SK-N-SH treated with all-trans-retinoic acid at 6 μM for 48 hours (cell line): ENCODE data around the gene LIME1.
"Not testable (repeated sequence)": the region's sequence is repeated elsewhere in the genome, so short reads cannot be mapped to it uniquely, and the experiment has no call there.

Experiments used
- ATAC-seq: fragments of 200-7000 bp; cut with Tn5 transposase; 3 replicates; pipeline ENCODE4 v1.9.1; 2020; ENCODE audit warnings: mild to moderate bottlenecking, moderate library complexity
- ARNTL ChIP-seq: fragments of 450-650 bp; formaldehyde crosslinking; IDR thresholded peaks from 2 replicates; pipeline ENCODE4 v1.5.0; 2020; ENCODE audit warnings: low read depth, mild to moderate bottlenecking, moderate library complexity, borderline replicate concordance
- BACH2 ChIP-seq: fragments of 250-450 bp; sonication (Bioruptor Pico); IDR thresholded peaks from 2 replicates; pipeline ENCODE4 v1.9.0; 2021; ENCODE audit warnings: mild to moderate bottlenecking, borderline replicate concordance
- CREB5 ChIP-seq: fragments of 250-450 bp; sonication (Bioruptor Pico); IDR thresholded peaks from 2 replicates; pipeline ENCODE4 v1.5.1; 2020; ENCODE audit warnings: low read depth, mild to moderate bottlenecking, moderate library complexity
- CSRNP3 ChIP-seq: fragments of 250-450 bp; sonication (Bioruptor Pico); IDR thresholded peaks from 2 replicates; pipeline ENCODE4 v1.5.1; 2021; ENCODE audit warnings: mild to moderate bottlenecking, moderate library complexity
- ESRRG ChIP-seq: fragments of 250-450 bp; sonication (Bioruptor Pico); IDR thresholded peaks from 2 replicates; pipeline ENCODE4 v1.6.1; 2021; ENCODE audit warnings: mild to moderate bottlenecking
- ISL1 ChIP-seq: fragments of 250-450 bp; sonication (Bioruptor Pico); IDR thresholded peaks from 2 replicates; pipeline ENCODE4 v2.1.2; 2022; ENCODE audit warnings: mild to moderate bottlenecking, moderate library complexity
- POU6F1 ChIP-seq: fragments of 250-450 bp; sonication (Bioruptor Pico); IDR thresholded peaks from 2 replicates; pipeline ENCODE4 v1.8.0; 2021; ENCODE audit warnings: low read depth, mild to moderate bottlenecking, moderate library complexity, borderline replicate concordance
- PPARA ChIP-seq: fragments of 250-450 bp; sonication (Bioruptor Pico); IDR thresholded peaks from 2 replicates; pipeline ENCODE4 v1.5.0; 2020; ENCODE audit warnings: mild to moderate bottlenecking, borderline replicate concordance
- RARB ChIP-seq: fragments of 250-450 bp; sonication (Bioruptor Pico); IDR thresholded peaks from 2 replicates; pipeline ENCODE4 v1.8.0; 2021; ENCODE audit warnings: mild to moderate bottlenecking, moderate library complexity
- SNAI2 ChIP-seq: fragments of 250-450 bp; sonication (Bioruptor Pico); IDR thresholded peaks from 2 replicates; pipeline ENCODE4 v1.5.0; 2020; ENCODE audit warnings: mild to moderate bottlenecking, moderate library complexity
- TCF4 ChIP-seq: fragments of 250-450 bp; sonication (Bioruptor Pico); IDR thresholded peaks from 2 replicates; pipeline ENCODE4 v1.8.0; 2021; ENCODE audit warnings: mild to moderate bottlenecking, moderate library complexity, borderline replicate concordance
- TOX ChIP-seq: fragments of 250-450 bp; sonication (Bioruptor Pico); IDR thresholded peaks from 2 replicates; pipeline ENCODE4 v1.8.0; 2021; ENCODE audit warnings: mild to moderate bottlenecking, moderate library complexity, borderline replicate concordance
- TSHZ2 ChIP-seq: fragments of 250-450 bp; sonication (Bioruptor Pico); IDR thresholded peaks from 2 replicates; pipeline ENCODE4 v1.5.0; 2020; ENCODE audit warnings: mild to moderate bottlenecking, moderate library complexity
- ZC3H10 ChIP-seq: fragments of 250-450 bp; sonication (Bioruptor Pico); IDR thresholded peaks from 2 replicates; pipeline ENCODE4 v1.5.1; 2021; ENCODE audit warnings: mild to moderate bottlenecking, moderate library complexity
- ZFP30 ChIP-seq: fragments of 450-650 bp; formaldehyde crosslinking; IDR thresholded peaks from 2 replicates; pipeline ENCODE4 v1.5.0; 2022; ENCODE audit warnings: mild to moderate bottlenecking, moderate library complexity
- ZNF565 ChIP-seq: fragments of 450-650 bp; formaldehyde crosslinking; conservative IDR thresholded peaks from 2 replicates; pipeline ENCODE4 v1.5.0; 2020; ENCODE audit warnings: low read depth, mild to moderate bottlenecking, moderate library complexity
- ZNF70 ChIP-seq: fragments of 450-650 bp; formaldehyde crosslinking; IDR thresholded peaks from 2 replicates; pipeline ENCODE4 v1.5.0; 2020; ENCODE audit warnings: mild to moderate bottlenecking, moderate library complexity
- ZNF8 ChIP-seq: fragments of 450-650 bp; formaldehyde crosslinking; IDR thresholded peaks from 2 replicates; pipeline ENCODE4 v1.5.0; 2020; ENCODE audit warnings: mild to moderate bottlenecking, moderate library complexity

The LIME1 gene

GRCh38 chr20:63774306-63774705, 37.8 kb downstream of the LIME1 start:
- ATAC-seq, result no peak
- TF ChIP-seq BACH2 (CRISPR knock-in tag) (no peak), ZNF70 (CRISPR knock-in tag) (no peak), ZNF8 (CRISPR knock-in tag) (no peak), ESRRG (CRISPR knock-in tag) (no peak), ISL1 (CRISPR knock-in tag) (no peak), ZC3H10 (CRISPR knock-in tag) (no peak), ZNF565 (CRISPR knock-in tag) (no peak), TCF4 (CRISPR knock-in tag) (no peak), TOX (no peak), ARNTL (no peak), RARB (CRISPR knock-in tag) (no peak), ZFP30 (CRISPR knock-in tag) (no peak), CSRNP3 (CRISPR knock-in tag) (no peak), POU6F1 (no peak)
- TF ChIP-seq, all 23 proteins: peak for 0

- TF ChIP-seq ZC3H10 (CRISPR knock-in tag) (no peak), SNAI2 (no peak), ZNF70 (CRISPR knock-in tag) (no peak), RARB (CRISPR knock-in tag) (no peak), ZNF8 (CRISPR knock-in tag) (no peak), TCF4 (CRISPR knock-in tag) (no peak), TSHZ2 (CRISPR knock-in tag) (no peak; the same call in 1 of the 2 replicates), CREB5 (CRISPR knock-in tag) (no peak), ZNF565 (CRISPR knock-in tag) (no peak), PPARA (no peak)
- TF ChIP-seq, all 23 proteins: peak for 0
- peak; percentile 85 for ATAC-seq
These were observed 38.9 kb downstream of the LIME1 start for GRCh38 chr20:63775096-63775978.

- not testable (repeated sequence) for ATAC-seq
These were observed 40.4 kb downstream of the LIME1 start for GRCh38 chr20:63776875-63777274.

- ATAC-seq, result no peak
- TF ChIP-seq ARNTL (no peak), TOX (no peak), ZNF8 (CRISPR knock-in tag) (no peak)
These were observed 41.1 kb downstream of the LIME1 start for GRCh38 chr20:63777614-63778013.
